ENCODE data around the gene GCLC.

Gene GCLC

DNA sequence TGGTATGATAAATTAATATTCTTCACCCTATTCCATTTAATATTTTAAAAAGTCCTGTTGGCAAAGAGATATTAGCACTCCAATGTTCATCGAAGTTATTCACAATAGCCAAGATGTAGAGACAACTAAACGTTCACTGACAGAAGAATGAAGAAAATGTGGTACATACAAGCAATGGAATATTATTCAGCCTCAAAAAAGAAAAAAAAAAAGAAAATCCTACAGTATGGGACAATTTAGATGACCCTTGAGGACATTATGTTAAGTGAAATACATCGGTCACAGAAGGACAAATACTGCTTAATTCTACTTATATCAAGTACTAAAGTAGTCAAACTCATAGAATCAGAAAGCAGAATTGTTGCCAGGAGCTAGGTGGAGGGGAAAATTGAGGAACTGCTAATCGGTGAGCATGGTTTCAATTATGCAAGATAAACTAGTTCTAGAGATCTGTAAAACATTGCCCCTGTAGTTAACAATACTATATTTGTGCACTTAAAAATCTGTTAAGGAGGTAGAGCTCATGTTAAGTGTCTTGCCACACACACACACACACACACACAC lies 4.7 kb downstream of the GCLC start:
- H3K27ac ChIP-seq (ENCODE audit: low read depth, low read length, severe bottlenecking): no peak overlapping the region
- H3K4me1 ChIP-seq (ENCODE audit: control insufficient read depth, insufficient read depth, low read length, poor library complexity, severe bottlenecking): peaks cover 8% of the 10 kb centered on the region
- H3K36me3 ChIP-seq (ENCODE audit: control insufficient read depth, insufficient read depth, low read length): peaks cover 3% of the 10 kb centered on the region
- H3K4me3 ChIP-seq (ENCODE audit: extremely low read depth, insufficient read depth, low read length, poor library complexity, severe bottlenecking): no peak overlapping the region
- 100% methylated on average over 1 of the region's 4 CpGs; no CpG with 5 or more reads in 1 of the 2 experiments for WGBS, 2 experiments (ENCODE audit: insufficient coverage in 2 of 2)
- no peaks in the 10 kb centered on the region for H3K9me3 ChIP-seq (ENCODE audit: control insufficient read depth, low read length)

DNA sequence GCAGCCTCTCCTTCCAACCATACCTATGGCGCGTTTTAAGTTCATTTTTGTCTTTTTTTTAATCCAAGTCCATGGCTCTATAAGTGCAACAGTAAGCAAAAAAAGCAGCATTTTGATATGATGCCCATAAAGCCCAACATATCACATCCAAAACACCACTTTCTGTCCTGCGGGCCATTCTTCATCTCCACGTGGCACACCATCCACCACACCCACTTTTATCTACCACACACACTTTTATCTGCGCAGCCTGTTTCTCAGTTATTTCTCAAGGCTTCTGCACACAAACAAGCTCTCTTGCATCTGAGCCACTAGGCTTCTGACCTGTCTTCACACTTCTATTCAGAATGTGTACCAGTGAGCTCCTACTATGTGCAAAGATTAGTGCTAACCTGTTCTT lies 5.3 kb downstream of the GCLC start:
- H3K4me3 ChIP-seq (ENCODE audit: extremely low read depth, insufficient read depth, low read length, poor library complexity, severe bottlenecking): no peak overlapping the region
- peaks cover 3% of the 10 kb centered on the region for H3K36me3 ChIP-seq (ENCODE audit: control insufficient read depth, insufficient read depth, low read length)
- no peak overlapping the region for H3K27ac ChIP-seq (ENCODE audit: low read depth, low read length, severe bottlenecking)
- 91 to 97% methylated on average over 4 to 5 of the region's 5 CpGs for WGBS, 2 experiments (ENCODE audit: insufficient coverage in 2 of 2)
- no peaks in the 10 kb centered on the region for H3K9me3 ChIP-seq (ENCODE audit: control insufficient read depth, low read length)
- H3K4me1 ChIP-seq (ENCODE audit: control insufficient read depth, insufficient read depth, low read length, poor library complexity, severe bottlenecking): peaks cover 8% of the 10 kb centered on the region

DNA sequence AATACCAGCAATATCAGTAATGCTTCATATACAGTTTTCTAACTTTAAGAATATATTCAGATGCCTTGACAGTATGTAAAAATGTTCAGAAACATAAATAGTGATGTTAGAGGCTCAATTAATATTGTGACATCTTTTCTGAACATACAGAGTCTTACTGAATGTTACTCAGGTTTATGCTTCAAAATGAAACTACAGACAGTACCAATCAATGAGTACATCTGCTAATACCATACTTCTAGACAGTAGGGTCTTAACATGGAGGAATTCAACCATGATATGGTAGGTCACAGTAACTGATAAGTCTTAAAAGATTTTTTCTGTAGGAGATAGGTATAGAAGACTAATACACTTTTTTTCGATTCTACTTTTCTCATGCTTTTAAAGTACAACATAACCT lies 8.3 kb downstream of the GCLC start:
- Histone ChIP-seq H3K4me3 (ENCODE audit: extremely low read depth, insufficient read depth, low read length, poor library complexity, severe bottlenecking) (no peak overlapping the region), H3K27ac (ENCODE audit: low read depth, low read length, severe bottlenecking) (no peak overlapping the region), H3K36me3 (ENCODE audit: control insufficient read depth, insufficient read depth, low read length) (peaks cover 3% of the 10 kb centered on the region), H3K4me1 (ENCODE audit: control insufficient read depth, insufficient read depth, low read length, poor library complexity, severe bottlenecking) (peaks cover 2% of the 10 kb centered on the region), H3K9me3 (ENCODE audit: control insufficient read depth, low read length) (no peaks in the 10 kb centered on the region)
- WGBS, 2 experiments (ENCODE audit: insufficient coverage in 2 of 2): 100% methylated on average over 1 of the region's 1 CpG; no CpG with 5 or more reads in 1 of the 2 experiments

DNA sequence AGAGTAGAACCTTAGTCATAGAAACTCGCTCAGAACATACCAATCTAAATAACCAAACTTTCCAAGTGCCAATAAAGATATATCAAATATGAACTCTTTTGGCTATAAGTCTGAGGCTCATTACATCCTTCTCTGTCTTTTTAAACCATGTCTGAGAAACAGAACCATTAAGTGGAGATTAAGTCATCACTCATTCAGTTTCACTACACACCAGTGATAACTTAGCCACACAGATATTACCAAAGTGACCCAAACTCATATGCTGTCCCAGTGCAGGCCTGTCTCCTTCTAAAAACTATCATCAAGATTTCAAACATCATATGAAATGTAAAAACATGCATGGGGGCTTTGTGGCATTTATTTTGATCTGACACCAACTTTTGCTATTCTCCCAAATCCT lies 12.0 kb downstream of the GCLC start:
- H3K4me1 ChIP-seq (ENCODE audit: control insufficient read depth, insufficient read depth, low read length, poor library complexity, severe bottlenecking): peaks cover 32% of the 10 kb centered on the region
- no peak overlapping the region for H3K27ac ChIP-seq (ENCODE audit: low read depth, low read length, severe bottlenecking)
- no peak overlapping the region for H3K4me3 ChIP-seq (ENCODE audit: extremely low read depth, insufficient read depth, low read length, poor library complexity, severe bottlenecking)
- H3K36me3 ChIP-seq (ENCODE audit: control insufficient read depth, insufficient read depth, low read length): no peaks in the 10 kb centered on the region
- H3K9me3 ChIP-seq (ENCODE audit: control insufficient read depth, low read length): no peaks in the 10 kb centered on the region
- WGBS, 2 experiments (ENCODE audit: insufficient coverage in 2 of 2): no CpG with 5 or more reads among the region's 1 CpG

DNA sequence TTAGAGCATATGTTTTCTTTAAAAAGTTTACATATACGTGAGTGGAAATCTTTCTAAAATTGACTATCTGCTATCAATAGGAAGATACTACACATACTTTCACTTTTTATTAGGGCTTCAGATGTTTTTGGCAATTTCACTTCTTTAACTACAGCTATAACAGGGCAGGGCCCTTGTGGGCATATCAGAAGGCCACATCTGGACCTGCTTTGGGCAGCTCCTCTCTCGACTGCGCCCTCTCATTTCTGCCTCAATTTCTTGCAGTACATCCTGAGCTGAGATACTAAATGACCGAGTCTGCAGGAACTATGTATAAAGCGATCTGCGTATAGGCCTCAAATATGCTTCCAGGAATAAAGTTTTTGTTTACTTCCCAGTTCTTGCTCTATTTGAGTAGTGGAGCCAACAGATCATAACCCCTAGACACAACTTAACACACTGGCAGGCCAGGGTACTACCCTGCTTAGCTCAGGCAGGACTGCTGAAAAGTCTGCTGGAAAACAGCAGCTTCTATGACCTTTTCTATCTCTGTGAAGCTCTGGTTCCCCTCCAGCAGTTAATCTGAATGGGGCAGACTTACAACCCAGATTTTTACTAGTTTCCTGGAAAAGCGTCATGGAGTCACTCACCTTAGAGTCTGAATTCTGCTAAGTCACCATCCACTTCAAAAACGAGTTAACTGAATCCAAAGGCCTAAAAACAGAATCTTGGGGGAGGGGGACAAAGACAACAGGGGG lies 12.7 kb downstream of the GCLC start:
- WGBS, 2 experiments (ENCODE audit: insufficient coverage in 2 of 2): 90 to 95% methylated on average over 5 to 6 of the region's 8 CpGs
- H3K4me3 ChIP-seq (ENCODE audit: extremely low read depth, insufficient read depth, low read length, poor library complexity, severe bottlenecking): no peak overlapping the region
- H3K9me3 ChIP-seq (ENCODE audit: control insufficient read depth, low read length): no peaks in the 10 kb centered on the region
- peaks cover 38% of the 10 kb centered on the region for H3K4me1 ChIP-seq (ENCODE audit: control insufficient read depth, insufficient read depth, low read length, poor library complexity, severe bottlenecking)
- H3K27ac ChIP-seq (ENCODE audit: low read depth, low read length, severe bottlenecking): no peak overlapping the region
- H3K36me3 ChIP-seq (ENCODE audit: control insufficient read depth, insufficient read depth, low read length): no peaks in the 10 kb centered on the region

DNA sequence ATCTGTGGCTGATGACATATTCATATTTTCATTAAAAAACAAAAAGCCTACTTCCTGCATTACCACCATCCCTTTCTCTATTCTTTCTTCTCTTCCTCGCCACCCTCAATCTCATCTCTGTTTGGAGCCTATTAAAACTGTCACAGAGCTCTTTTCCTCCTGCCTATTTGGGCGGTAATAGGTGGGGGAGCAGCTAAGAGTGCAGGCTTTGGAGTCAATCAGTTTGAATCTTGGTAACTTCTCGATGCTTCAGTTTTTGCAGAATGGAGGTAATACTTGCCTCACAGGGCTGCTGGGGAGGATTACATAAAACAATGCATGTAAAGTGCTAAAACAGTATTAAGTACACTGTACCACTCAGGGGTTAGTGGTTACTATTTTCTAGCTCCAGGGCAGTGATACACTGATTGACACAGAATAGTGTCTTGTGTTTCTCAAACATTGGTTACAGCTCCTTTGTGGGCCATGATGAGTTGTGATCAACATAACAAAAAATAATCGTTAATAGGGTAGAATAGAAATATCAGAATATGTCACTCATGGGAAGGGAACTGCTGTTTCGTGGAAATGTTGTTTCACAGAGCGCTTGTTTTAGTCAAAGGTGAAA lies 14.0 kb downstream of the GCLC start:
- H3K4me1 ChIP-seq (ENCODE audit: control insufficient read depth, insufficient read depth, low read length, poor library complexity, severe bottlenecking): peaks cover 45% of the 10 kb centered on the region
- no peak overlapping the region for H3K4me3 ChIP-seq (ENCODE audit: extremely low read depth, insufficient read depth, low read length, poor library complexity, severe bottlenecking)
- H3K36me3 ChIP-seq (ENCODE audit: control insufficient read depth, insufficient read depth, low read length): no peaks in the 10 kb centered on the region
- H3K9me3 ChIP-seq (ENCODE audit: control insufficient read depth, low read length): no peaks in the 10 kb centered on the region
- WGBS, 2 experiments (ENCODE audit: insufficient coverage in 2 of 2): 91 to 92% methylated on average over 2 to 4 of the region's 6 CpGs
- peak overlapping the region; percentile 43 for H3K27ac ChIP-seq (ENCODE audit: low read depth, low read length, severe bottlenecking)

DNA sequence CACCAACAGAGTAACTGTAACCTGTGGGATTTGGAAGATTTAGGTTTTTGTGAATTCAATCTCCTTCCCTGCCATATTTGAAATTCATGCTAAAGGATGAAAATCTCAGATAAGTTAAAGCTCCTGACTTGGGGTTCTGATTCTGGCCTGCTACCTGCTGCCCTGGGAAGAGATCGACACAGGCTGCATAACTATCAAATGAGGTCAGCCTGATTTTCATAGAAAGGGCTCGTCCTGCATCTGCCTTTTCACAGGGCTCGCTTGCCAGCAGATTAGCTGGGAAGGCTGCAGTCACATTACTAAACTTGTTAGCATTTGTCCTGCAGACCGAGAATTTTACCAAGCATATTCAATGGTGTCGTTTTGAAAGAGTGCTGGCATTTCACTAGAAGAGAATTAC lies 14.6 kb downstream of the GCLC start:
- Histone ChIP-seq H3K27ac (ENCODE audit: low read depth, low read length, severe bottlenecking) (peak overlapping the region; percentile 43), H3K4me1 (ENCODE audit: control insufficient read depth, insufficient read depth, low read length, poor library complexity, severe bottlenecking) (peaks cover 50% of the 10 kb centered on the region), H3K9me3 (ENCODE audit: control insufficient read depth, low read length) (no peaks in the 10 kb centered on the region), H3K36me3 (ENCODE audit: control insufficient read depth, insufficient read depth, low read length) (no peaks in the 10 kb centered on the region), H3K4me3 (ENCODE audit: extremely low read depth, insufficient read depth, low read length, poor library complexity, severe bottlenecking) (no peak overlapping the region)
- 26 to 34% methylated on average over 3 to 4 of the region's 5 CpGs for WGBS, 2 experiments (ENCODE audit: insufficient coverage in 2 of 2)

DNA sequence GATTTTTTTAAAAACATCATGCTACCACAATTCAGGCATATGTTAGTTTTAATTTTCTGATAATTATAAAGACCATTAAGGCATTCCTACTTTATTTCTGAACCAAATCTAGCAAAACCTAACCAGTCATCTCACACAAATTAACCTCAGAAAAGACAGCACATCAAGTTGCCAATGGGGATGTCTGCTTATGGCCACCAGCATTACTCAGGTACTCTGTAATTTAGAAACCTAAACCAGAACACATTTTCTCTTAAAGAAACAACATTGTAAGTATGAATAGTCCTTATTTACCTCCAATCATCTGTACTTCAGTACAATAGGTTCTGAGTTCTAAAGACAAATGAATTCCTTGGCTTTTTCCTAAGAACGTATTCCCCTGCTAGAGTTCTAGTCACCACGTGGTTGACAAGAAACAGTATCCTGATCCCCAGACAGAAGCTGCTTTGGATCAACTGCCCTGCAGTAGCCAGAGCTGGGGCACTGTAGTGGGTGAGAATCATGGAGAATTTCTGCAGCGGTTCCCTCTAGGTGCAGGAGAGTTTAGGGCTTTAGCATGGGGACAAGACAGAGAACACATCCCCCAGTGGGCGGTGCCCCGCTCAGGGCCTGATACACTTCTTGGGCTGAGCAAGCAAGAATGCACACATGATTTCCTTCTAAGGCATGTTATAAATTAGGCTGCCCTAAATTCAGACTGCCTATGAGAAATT lies 15.4 kb downstream of the GCLC start:
- Histone ChIP-seq H3K36me3 (ENCODE audit: control insufficient read depth, insufficient read depth, low read length) (no peaks in the 10 kb centered on the region), H3K4me3 (ENCODE audit: extremely low read depth, insufficient read depth, low read length, poor library complexity, severe bottlenecking) (no peak overlapping the region), H3K4me1 (ENCODE audit: control insufficient read depth, insufficient read depth, low read length, poor library complexity, severe bottlenecking) (peaks cover 55% of the 10 kb centered on the region), H3K27ac (ENCODE audit: low read depth, low read length, severe bottlenecking) (peak overlapping the region; percentile 43), H3K9me3 (ENCODE audit: control insufficient read depth, low read length) (no peaks in the 10 kb centered on the region)
- 29 to 71% methylated on average over 1 to 4 of the region's 5 CpGs for WGBS, 2 experiments (ENCODE audit: insufficient coverage in 2 of 2)

DNA sequence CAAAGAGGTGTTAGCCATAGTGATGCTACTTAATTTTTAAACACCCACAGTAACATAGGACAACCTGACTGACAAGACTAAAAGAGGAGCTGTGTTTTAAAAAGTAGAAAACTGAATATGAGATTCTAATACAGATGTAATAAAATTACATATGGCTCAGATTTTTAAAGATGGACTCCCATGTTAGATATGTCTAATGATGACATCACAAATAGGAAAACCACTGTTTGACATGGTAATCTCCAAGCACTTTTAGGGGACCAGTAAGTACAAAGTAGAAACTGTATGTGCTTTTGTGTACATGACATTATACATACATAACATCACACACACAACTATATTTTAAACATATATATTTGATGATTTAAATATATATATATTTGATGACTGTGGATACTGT lies 16.8 kb downstream of the GCLC start:
- no peak overlapping the region for H3K27ac ChIP-seq (ENCODE audit: low read depth, low read length, severe bottlenecking)
- H3K36me3 ChIP-seq (ENCODE audit: control insufficient read depth, insufficient read depth, low read length): no peaks in the 10 kb centered on the region
- peaks cover 68% of the 10 kb centered on the region for H3K4me1 ChIP-seq (ENCODE audit: control insufficient read depth, insufficient read depth, low read length, poor library complexity, severe bottlenecking)
- no peak overlapping the region for H3K4me3 ChIP-seq (ENCODE audit: extremely low read depth, insufficient read depth, low read length, poor library complexity, severe bottlenecking)
- no peaks in the 10 kb centered on the region for H3K9me3 ChIP-seq (ENCODE audit: control insufficient read depth, low read length)

DNA sequence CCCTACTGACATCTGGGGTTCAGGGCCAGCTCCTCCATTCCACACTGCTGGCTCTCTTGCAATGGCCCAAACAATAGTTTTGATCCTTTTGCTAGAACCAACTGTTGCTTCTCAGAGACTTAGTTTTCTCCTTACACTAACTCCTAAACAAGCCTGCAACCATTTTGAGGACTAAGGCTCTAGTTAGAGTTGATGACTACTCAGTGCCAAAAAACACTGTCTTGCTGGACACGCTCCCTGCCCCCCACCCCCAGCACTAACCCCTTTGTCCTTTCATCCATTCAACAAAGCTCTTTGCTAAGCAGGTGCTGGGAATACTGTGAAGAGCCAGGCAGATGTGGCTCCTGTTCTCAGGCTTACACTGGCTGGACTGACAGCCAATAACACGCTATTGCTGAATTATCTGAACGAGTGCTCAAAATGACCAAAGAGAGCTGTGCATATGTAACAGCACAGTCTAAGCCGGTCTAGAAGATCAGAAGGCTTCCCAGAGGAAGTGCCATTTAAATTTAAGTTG lies 17.6 kb downstream of the GCLC start:
- Histone ChIP-seq H3K9me3 (ENCODE audit: control insufficient read depth, low read length) (no peaks in the 10 kb centered on the region), H3K4me3 (ENCODE audit: extremely low read depth, insufficient read depth, low read length, poor library complexity, severe bottlenecking) (no peak overlapping the region), H3K4me1 (ENCODE audit: control insufficient read depth, insufficient read depth, low read length, poor library complexity, severe bottlenecking) (peaks cover 74% of the 10 kb centered on the region), H3K36me3 (ENCODE audit: control insufficient read depth, insufficient read depth, low read length) (no peaks in the 10 kb centered on the region), H3K27ac (ENCODE audit: low read depth, low read length, severe bottlenecking) (no peak overlapping the region)
- 44 to 84% methylated on average over 2 to 3 of the region's 4 CpGs for WGBS, 2 experiments (ENCODE audit: insufficient coverage in 2 of 2)
